Colonic mucosa (tissue), 4 donors: ENCODE measurements around the gene MINDY4B. TPM values are rescaled to one million over a fixed set of nuclear protein-coding genes. Genes with fewer than 3 reads are reported as not detected.
"Not testable (repeated sequence)": the region's sequence is repeated elsewhere in the genome, so short reads cannot be mapped to it uniquely, and the experiment has no call there.

Experiments used
- DNase-seq: peaks from one replicate; pipeline ENCODE4 v3.0.0-alpha.2; 2020
- H3K27ac ChIP-seq: fragments of 200-600 bp; one replicate; pipeline ENCODE4 v1.8.0; 2021
- H3K27me3 ChIP-seq: fragments of 200-600 bp; one replicate; pipeline ENCODE4 v1.8.0; 2021
- H3K36me3 ChIP-seq: fragments of 200-600 bp; one replicate; pipeline ENCODE4 v1.8.0; 2021
- H3K4me1 ChIP-seq: fragments of 200-600 bp; one replicate; pipeline ENCODE4 v1.8.0; 2021; ENCODE audit warnings: mild to moderate bottlenecking
- H3K4me3 ChIP-seq: fragments of 200-600 bp; one replicate; pipeline ENCODE4 v1.8.0; 2021
- H3K9ac ChIP-seq, 2 donors: one replicate each; pipeline ENCODE4 v1.7.0; 2013; ENCODE audit warnings: control low read depth in 2 of 2, low read depth in 2 of 2, low read length in 2 of 2
- H3K9me3 ChIP-seq: fragments of 200-600 bp; one replicate; pipeline ENCODE4 v1.8.0; 2021
- CTCF ChIP-seq: fragments of 200-600 bp; IDR thresholded peaks from one replicate; pipeline ENCODE4 v1.8.0; 2022; ENCODE audit warnings: antibody characterized with exemption, mild to moderate bottlenecking
- intact Hi-C: fragments of 100-400 bp; cut with DNase I; formaldehyde crosslinking; loops from one replicate; pipeline ENCODE4 v1.14.1; 2022
- total RNA-seq, 2 donors: library from RNA; stranded (reverse); fragmentation: NEBNext Ultra II Directional in 1 of 2; extraction: Animal tissue kit (Norgen Biotek cat#: 25700) in 1 of 2; gene quantifications; one replicate each; pipeline ENCODE4 v1.2.1, GENCODE V29; 2021
- donor health status: healthy.
- donor health status: DM: no; HTN: no; CAD: no.
- donor health status: DM: no; HTN: no; CAD: no.

The MINDY4B gene
- total RNA-seq, 2 donors from 2014 or later, result not detected

DNA sequence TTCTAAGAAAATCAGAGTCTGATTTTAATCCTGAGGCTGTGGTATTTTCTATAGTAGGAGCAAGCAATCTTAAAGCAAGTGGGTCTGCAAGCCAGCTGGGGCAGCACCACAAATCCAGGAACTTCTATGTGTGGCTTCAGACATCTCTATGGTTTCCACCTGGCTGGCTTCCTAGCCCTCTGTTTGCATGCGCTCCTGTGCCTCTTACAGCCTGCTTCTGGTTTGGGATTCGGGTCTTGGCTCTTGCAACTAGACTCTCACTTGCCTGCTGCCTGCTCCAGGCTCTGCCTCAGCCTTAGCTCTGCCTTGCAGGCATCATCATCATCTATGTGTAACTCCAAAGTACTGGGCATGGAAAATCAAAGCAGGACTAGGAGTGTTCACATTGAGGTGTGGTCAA is 43.4 kb downstream of the MINDY4B start:
- H3K4me1 ChIP-seq, result no peaks in the 10 kb centered on the region
- H3K4me3 ChIP-seq, result no peak overlapping the region
- H3K9ac ChIP-seq, result no peak overlapping the region
- no peaks in the 10 kb centered on the region for H3K27me3 ChIP-seq
- no peaks in the 10 kb centered on the region for H3K9me3 ChIP-seq
- H3K27ac ChIP-seq, result no peak overlapping the region
- TF ChIP-seq CTCF, result no peak
- no peak for DNase-seq
- intact Hi-C loops, result no loop called here
- H3K36me3 ChIP-seq, result no peaks in the 10 kb centered on the region

DNA sequence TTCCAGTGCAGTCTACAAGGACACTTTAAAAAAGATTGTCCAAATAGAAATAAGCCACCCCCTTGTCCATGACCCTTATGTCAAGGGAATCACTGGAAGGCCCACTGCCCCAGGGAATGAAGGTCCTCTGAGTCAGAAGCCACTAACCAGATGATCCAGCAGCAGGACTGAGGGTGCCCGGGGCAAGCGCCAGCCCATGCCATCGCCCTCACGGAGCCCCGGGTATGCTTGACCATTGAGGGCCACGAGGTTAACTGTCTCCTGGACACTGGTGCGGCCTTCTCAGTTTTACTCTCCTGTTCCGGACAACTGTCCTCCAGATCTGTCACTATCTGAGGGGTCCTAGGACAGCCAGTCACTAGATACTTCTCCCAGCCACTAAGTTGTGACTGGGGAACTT is 47.3 kb downstream of the MINDY4B start:
- intact Hi-C loops, H3K9me3 ChIP-seq, H3K27ac ChIP-seq, H3K4me1 ChIP-seq, DNase-seq, H3K9ac ChIP-seq, H3K4me3 ChIP-seq, H3K36me3 ChIP-seq, H3K27me3 ChIP-seq: not testable (repeated sequence)

DNA sequence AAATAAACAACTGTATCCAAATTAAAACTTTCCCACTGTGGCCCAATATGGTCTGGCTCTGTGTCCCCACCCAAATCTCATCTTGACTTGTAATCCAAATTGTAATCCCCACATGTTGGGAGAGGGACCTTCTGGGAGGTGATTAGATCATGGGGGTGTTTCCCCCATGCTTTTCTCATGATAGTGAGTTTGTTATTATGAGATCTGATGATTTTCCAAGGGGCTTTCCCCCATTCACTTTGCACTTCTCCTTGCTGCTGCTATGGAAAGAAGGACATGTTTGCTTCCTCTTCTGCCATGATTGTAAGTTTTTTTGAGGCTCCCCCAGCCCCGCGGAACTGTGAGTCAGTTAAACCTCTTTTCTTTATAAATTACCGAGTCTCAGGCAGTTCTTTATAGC is 55.0 kb downstream of the MINDY4B start:
- Histone ChIP-seq H3K36me3 (no peaks in the 10 kb centered on the region), H3K4me1 (no peaks in the 10 kb centered on the region), H3K27me3 (no peaks in the 10 kb centered on the region), H3K4me3 (no peak overlapping the region), H3K9me3 (no peaks in the 10 kb centered on the region), H3K27ac (no peak overlapping the region), H3K9ac (no peak overlapping the region)
- no peak for DNase-seq
- intact Hi-C loops, result no loop called here
- TF ChIP-seq CTCF, result no peak

GRCh38 chr3:150848864-150849263 is 56.4 kb downstream of the MINDY4B start:
- Histone ChIP-seq H3K9ac (no peak overlapping the region), H3K36me3 (no peaks in the 10 kb centered on the region), H3K4me3 (no peak overlapping the region), H3K27ac (no peak overlapping the region), H3K9me3 (no peaks in the 10 kb centered on the region), H3K27me3 (no peaks in the 10 kb centered on the region), H3K4me1 (no peaks in the 10 kb centered on the region)
- DNase-seq, result no peak
- no peak for TF ChIP-seq CTCF
- intact Hi-C loops, result loop anchor here (10.0 kb wide), 1 partner anchor 324 kb away; no protein-coding TSS in a partner anchor

- H3K27ac ChIP-seq, result no peak overlapping the region
- H3K36me3 ChIP-seq, result no peaks in the 10 kb centered on the region
- intact Hi-C loops, result loop anchor here (10.0 kb wide), 1 partner anchor 323 kb away; no protein-coding TSS in a partner anchor
- no peak overlapping the region for H3K4me3 ChIP-seq
- H3K9me3 ChIP-seq, result no peaks in the 10 kb centered on the region
- H3K9ac ChIP-seq, result no peak overlapping the region
- TF ChIP-seq CTCF, result no peak
- H3K27me3 ChIP-seq, result no peaks in the 10 kb centered on the region
- no peaks in the 10 kb centered on the region for H3K4me1 ChIP-seq
- DNase-seq, result no peak
Measured at GRCh38 chr3:150847433-150847832, 57.8 kb downstream of the MINDY4B start.

DNA sequence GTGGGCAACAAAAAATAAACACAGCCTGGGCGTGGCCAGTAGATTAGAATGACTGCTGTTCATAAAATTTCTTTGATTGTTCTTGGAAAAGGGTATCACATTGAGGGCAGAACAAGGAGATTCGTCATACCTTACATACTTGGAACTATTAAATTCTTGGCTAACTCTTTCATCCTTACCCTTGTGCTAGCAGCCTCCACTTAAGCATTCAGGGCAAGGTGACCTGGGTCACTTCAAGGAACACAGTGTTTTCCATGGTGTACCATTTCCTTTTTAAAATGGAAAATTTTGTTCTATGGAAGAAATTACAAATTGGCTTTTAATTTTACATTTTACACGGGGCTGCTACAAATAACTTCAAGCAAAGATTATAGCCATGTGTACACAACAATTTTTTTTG is 60.8 kb downstream of the MINDY4B start:
- intact Hi-C loops, result loop anchor here (10.0 kb wide), 1 partner anchor 320 kb away; no protein-coding TSS in a partner anchor
- H3K27ac ChIP-seq, result no peak overlapping the region
- H3K4me1 ChIP-seq, result no peaks in the 10 kb centered on the region
- no peak overlapping the region for H3K9ac ChIP-seq
- no peak for TF ChIP-seq CTCF
- no peaks in the 10 kb centered on the region for H3K27me3 ChIP-seq
- no peaks in the 10 kb centered on the region for H3K9me3 ChIP-seq
- DNase-seq, result no peak
- H3K36me3 ChIP-seq, result no peaks in the 10 kb centered on the region
- no peak overlapping the region for H3K4me3 ChIP-seq
